ENCODE results near the gene CPNE1. TPM values are rescaled to one million over a fixed set of nuclear protein-coding genes. Genes with fewer than 3 reads are reported as not detected.

The CPNE1 gene
- total and polyA plus RNA-seq, 2 of the 8 experiments (the other 6 are each of a cell fraction or from before 2014, with no cell fraction given): 294 to 346 TPM

GRCh38 chr20:35637276-35637675, 27.4 kb downstream of the CPNE1 start:
- Histone ChIP-seq H3K4ac (replicated peaks; ENCODE audit: insufficient read length, low read depth, low read length) (no peak overlapping the region), H3K27me3 (replicated peaks in 1 of 4; ENCODE audit: control insufficient read depth in 3 of 4, extremely low read depth in 1 of 4, insufficient read depth in 3 of 4, low read length in 3 of 4) (no peaks in the 10 kb centered on the region), H4K91ac (replicated peaks; ENCODE audit: insufficient read length, low read length) (no peak overlapping the region), H3K4me3 (ENCODE audit: extremely low read depth in 1 of 4, insufficient read depth in 2 of 4, low read depth in 3 of 4, low read length in 4 of 4) (no peak overlapping the region), H3K14ac (ENCODE audit: insufficient read length) (no peak overlapping the region), H2BK5ac (ENCODE audit: low read depth, low read length) (no peak overlapping the region), H2BK20ac (ENCODE audit: low read length) (no peak overlapping the region), H3K23ac (ENCODE audit: insufficient read length) (no peak overlapping the region), H3K18ac (ENCODE audit: extremely low read depth, low read length) (no peak overlapping the region), H2AFZ (ENCODE audit: low read length) (no peak overlapping the region), H4K20me1 (replicated peaks in 1 of 2; ENCODE audit: control insufficient read depth in 1 of 2, insufficient read depth in 2 of 2, low read length in 2 of 2) (peaks cover 13 to 30% of the 10 kb centered on the region in 2 experiments), H3K4me1 (replicated peaks in 1 of 4; ENCODE audit: control insufficient read depth in 3 of 4, insufficient read depth in 4 of 4, low read length in 3 of 4) (peaks cover 0 to 9% (median 2%) of the 10 kb centered on the region in 4 experiments; a peak in 4 of 7 replicates), H3K79me1 (ENCODE audit: low read depth, low read length) (peaks cover 28% of the 10 kb centered on the region), H3K9me3 (ENCODE audit: insufficient read depth in 2 of 2, low read depth in 1 of 2, low read length in 1 of 2) (no peaks in the 10 kb centered on the region), H3K79me2 (ENCODE audit: control insufficient read depth in 1 of 2, insufficient read depth in 2 of 2, low read length in 2 of 2) (peaks cover 2 to 78% of the 10 kb centered on the region in 2 experiments; a peak in 3 of 4 replicates), H2AK5ac (ENCODE audit: low read depth, low read length) (no peak overlapping the region), H3K9ac (replicated peaks in 1 of 4; ENCODE audit: extremely low read depth in 1 of 4, low read depth in 3 of 4, low read length in 3 of 4) (no peak overlapping the region), H2BK120ac (replicated peaks; ENCODE audit: low read depth, low read length) (no peak overlapping the region), H4K5ac (ENCODE audit: insufficient read length, low read depth, low read length) (no peak overlapping the region), H4K8ac (ENCODE audit: extremely low read depth, insufficient read depth, low read length) (no peak overlapping the region), H3K4me2 (ENCODE audit: insufficient read depth in 1 of 2, low read depth in 2 of 2, low read length in 2 of 2) (no peak overlapping the region), H3K27ac (ENCODE audit: low read depth, low read length) (no peak overlapping the region), H3K56ac (replicated peaks; ENCODE audit: insufficient read length, low read depth, low read length) (no peak overlapping the region), H2BK15ac (ENCODE audit: low read length) (no peak overlapping the region), H3K23me2 (ENCODE audit: low read depth, low read length) (no peaks in the 10 kb centered on the region), H3K36me3 (ENCODE audit: control insufficient read depth in 2 of 4, insufficient read depth in 4 of 4, low read length in 3 of 4) (peaks cover 0 to 5% (median under 1%) of the 10 kb centered on the region in 4 experiments; a peak in 3 of 8 replicates), H2BK12ac (ENCODE audit: low read depth, low read length) (no peak overlapping the region)
- FAIRE-seq (no peak), DNase-seq (ENCODE audit: low read depth in 1 of 2, low spot score in 2 of 2) (no peak)
- WGBS, 2 experiments (ENCODE audit: extremely low coverage in 1 of 2, insufficient coverage in 1 of 2, insufficient read length in 1 of 2, insufficient replicate concordance in 2 of 2, low coverage in 1 of 2, low lambda C conversion rate in 2 of 2, missing lambda C conversion rate in 1 of 2): 91% methylated on average over 6 of the region's 6 CpGs; no CpG with 5 or more reads in 1 of the 2 experiments
- CTCF ChIA-PET (ENCODE audit: partially characterized antibody): interaction anchor here (1.4 to 6.4 kb wide), 2 partner anchors 18 to 125 kb away, joined by 6 to 37 read pairs; no protein-coding TSS in a partner anchor
- POLR2A ChIA-PET (ENCODE audit: partially characterized antibody): interaction anchor here (0.7 to 2.7 kb wide), 9 partner anchors 10 to 102 kb away, joined by 3 to 11 read pairs (median 4); partner anchors contain the start of gene SPAG4
- TF ChIP-seq POU5F1 (IDR thresholded peaks at IDR 0.05; ENCODE audit: low read depth, low read length): no peak
- no peak for TF ChIP-seq TAF1 (IDR thresholded peaks at IDR 0.05; ENCODE audit: low read depth, low read length)
